Urinary bladder (tissue), 4 donors: ENCODE results near the gene MRFAP1. TPM values are rescaled to one million over a fixed set of nuclear protein-coding genes. Genes with fewer than 3 reads are reported as not detected.

Experiments
- DNase-seq: peaks from one replicate; pipeline ENCODE4 v3.0.0-alpha.2; 2015; ENCODE audit errors: extremely low spot score
- H3K27ac ChIP-seq: one replicate; pipeline ENCODE4 v1.5.1; 2013; ENCODE audit warnings: low read depth, mild to moderate bottlenecking, moderate library complexity
- H3K36me3 ChIP-seq: one replicate; pipeline ENCODE4 v1.6.1; 2013; ENCODE audit warnings: mild to moderate bottlenecking, moderate library complexity; ENCODE audit not compliant: insufficient read depth
- H3K4me1 ChIP-seq: one replicate; pipeline ENCODE4 v1.6.1; 2013; ENCODE audit warnings: mild to moderate bottlenecking, moderate library complexity; ENCODE audit not compliant: insufficient read depth
- H3K4me3 ChIP-seq: one replicate; pipeline ENCODE4 v1.5.1; 2013; ENCODE audit warnings: low read depth, low read length
- WGBS: extraction: QIAGEN DNeasy Blood & Tissue Kit; methylation state at CpG from one replicate; pipeline ENCODE4 v1.1.7; 2013; 5-methylcytosine and 5-hydroxymethylcytosine counted together
- polyA plus RNA-seq: library from polyadenylated mRNA; stranded (reverse); fragments of 200-250 nt; gene quantifications from one replicate; pipeline ENCODE4 v1.2.3, GENCODE V29; 2013
- total RNA-seq: library from RNA; depleted of rRNA; stranded (reverse); fragments of >200 nt; gene quantifications from one replicate; pipeline ENCODE4 v1.2.3, GENCODE V29; 2014
- donor health status: healthy with polysubstance abuse.
- donor health status: healthy.

The MRFAP1 gene
- total and polyA plus RNA-seq, 2 donors: 81.2 to 384 TPM

GRCh38 chr4:6605114-6605513 lies 35.4 kb upstream of the MRFAP1 start:
- Histone ChIP-seq H3K27ac (no peak overlapping the region), H3K36me3 (peaks cover 11% of the 10 kb centered on the region), H3K4me3 (no peak overlapping the region), H3K4me1 (no peaks in the 10 kb centered on the region)
- DNase-seq: no peak
- over 99% methylated on average over 8 of the region's 8 CpGs for WGBS

- peaks cover 11% of the 10 kb centered on the region for H3K36me3 ChIP-seq
- H3K4me1 ChIP-seq: no peaks in the 10 kb centered on the region
- no peak overlapping the region for H3K27ac ChIP-seq
- DNase-seq: no peak
- H3K4me3 ChIP-seq: no peak overlapping the region
- 96% methylated on average over 2 of the region's 2 CpGs for WGBS
Observed at GRCh38 chr4:6605605-6606004, 34.9 kb upstream of the MRFAP1 start.

GRCh38 chr4:6606465-6607235 lies 33.8 kb upstream of the MRFAP1 start:
- Histone ChIP-seq H3K36me3 (peaks cover 11% of the 10 kb centered on the region), H3K4me1 (no peaks in the 10 kb centered on the region), H3K27ac (no peak overlapping the region), H3K4me3 (no peak overlapping the region)
- 91% methylated on average over 10 of the region's 10 CpGs for WGBS
- no peak for DNase-seq

- Histone ChIP-seq H3K27ac (no peak overlapping the region), H3K4me1 (no peaks in the 10 kb centered on the region), H3K36me3 (peaks cover 9% of the 10 kb centered on the region), H3K4me3 (no peak overlapping the region)
- 93% methylated on average over 13 of the region's 13 CpGs for WGBS
- DNase-seq: no peak
Observed at GRCh38 chr4:6607368-6608055, 33.0 kb upstream of the MRFAP1 start.

- Histone ChIP-seq H3K4me3 (no peak overlapping the region), H3K27ac (no peak overlapping the region), H3K36me3 (peaks cover 9% of the 10 kb centered on the region), H3K4me1 (no peaks in the 10 kb centered on the region)
- no peak for DNase-seq
- WGBS: 85% methylated on average over 28 of the region's 28 CpGs
Observed at GRCh38 chr4:6608758-6609414, 31.6 kb upstream of the MRFAP1 start.

- WGBS: 95% methylated on average over 26 of the region's 26 CpGs
- no peak for DNase-seq
- H3K27ac ChIP-seq: no peak overlapping the region
- no peaks in the 10 kb centered on the region for H3K4me1 ChIP-seq
- peaks cover 9% of the 10 kb centered on the region for H3K36me3 ChIP-seq
- H3K4me3 ChIP-seq: no peak overlapping the region
Observed at GRCh38 chr4:6609415-6610079, 30.9 kb upstream of the MRFAP1 start.

- H3K4me1 ChIP-seq: no peaks in the 10 kb centered on the region
- no peak for DNase-seq
- H3K36me3 ChIP-seq: peaks cover 2% of the 10 kb centered on the region
- no peak overlapping the region for H3K4me3 ChIP-seq
- H3K27ac ChIP-seq: no peak overlapping the region
- 96% methylated on average over 24 of the region's 24 CpGs for WGBS
Observed at GRCh38 chr4:6610856-6611430, 29.5 kb upstream of the MRFAP1 start.

GRCh38 chr4:6612961-6613675 lies 27.4 kb upstream of the MRFAP1 start:
- H3K36me3 ChIP-seq: no peaks in the 10 kb centered on the region
- no peaks in the 10 kb centered on the region for H3K4me1 ChIP-seq
- no peak for DNase-seq
- H3K4me3 ChIP-seq: no peak overlapping the region
- WGBS: 96% methylated on average over 3 of the region's 3 CpGs
- H3K27ac ChIP-seq: no peak overlapping the region

GRCh38 chr4:6613676-6614651 lies 26.5 kb upstream of the MRFAP1 start:
- no peak for DNase-seq
- Histone ChIP-seq H3K4me1 (no peaks in the 10 kb centered on the region), H3K4me3 (no peak overlapping the region), H3K36me3 (no peaks in the 10 kb centered on the region), H3K27ac (no peak overlapping the region)
- 86% methylated on average over 17 of the region's 17 CpGs for WGBS

- no peak overlapping the region for H3K4me3 ChIP-seq
- H3K27ac ChIP-seq: no peak overlapping the region
- no peaks in the 10 kb centered on the region for H3K4me1 ChIP-seq
- no peak for DNase-seq
- 87% methylated on average over 11 of the region's 11 CpGs for whole genome bisulfite sequencing
- no peaks in the 10 kb centered on the region for H3K36me3 ChIP-seq
Observed at GRCh38 chr4:6614701-6615230, 25.7 kb upstream of the MRFAP1 start.

- no peak overlapping the region for H3K27ac ChIP-seq
- DNase-seq: no peak
- no peaks in the 10 kb centered on the region for H3K4me1 ChIP-seq
- no peak overlapping the region for H3K4me3 ChIP-seq
- WGBS: 97% methylated on average over 18 of the region's 18 CpGs
- H3K36me3 ChIP-seq: no peaks in the 10 kb centered on the region
Observed at GRCh38 chr4:6616087-6616995, 24.1 kb upstream of the MRFAP1 start.
